Mammary epithelial cell (primary cell): ENCODE results near the gene TUBGCP6.

Source experiments
- CTCF ChIP-seq, 2 donors: IDR thresholded peaks in 1 of 2; conservative IDR thresholded peaks in 1 of 2; 2 replicates each; pipeline ENCODE4 v1.5.1; 2011 to 2012; ENCODE audit warnings: inconsistent platforms in 2 of 2, low read length in 2 of 2, mild to moderate bottlenecking in 2 of 2, control low read depth in 1 of 2, low read depth in 1 of 2; ENCODE audit not compliant: insufficient read depth in 1 of 2; ENCODE audit errors: extremely low read depth in 1 of 2
- EZH2 ChIP-seq: IDR thresholded peaks from 2 replicates; pipeline ENCODE4 v1.6.1; 2012; ENCODE audit warnings: low read length, inconsistent platforms, borderline replicate concordance

- TF ChIP-seq CTCF (conservative IDR thresholded peaks at IDR 0.05 in 1 of 2, IDR thresholded peaks at IDR 0.05 in 1 of 2; ENCODE audit: extremely low read depth in 1 of 2, insufficient read depth in 1 of 2, low read depth in 1 of 2, low read length in 2 of 2) (no peak), EZH2 (no peak)
Measured at GRCh38 chr22:50213263-50213662, 31.6 kb downstream of the TUBGCP6 start.
